ENCODE data around the gene KYAT1.
A peak's percentile ranks its signal among the peaks of the same experiment; 100 is the strongest.

The KYAT1 gene

GRCh38 chr9:128906741-128907140 lies 25.0 kb upstream of the KYAT1 start:
- DNase-seq: no peak

- DNase-seq: no peak
Observed at GRCh38 chr9:128905964-128906363, 24.2 kb upstream of the KYAT1 start.

- DNase-seq: peak; percentile 47
Observed at GRCh38 chr9:128903871-128904620, 22.3 kb upstream of the KYAT1 start.

GRCh38 chr9:128903079-128903461 lies 21.3 kb upstream of the KYAT1 start:
- no peak for DNase-seq

GRCh38 chr9:128902351-128903078 lies 20.8 kb upstream of the KYAT1 start:
- DNase-seq: peak; percentile 90

GRCh38 chr9:128901822-128902221 lies 20.1 kb upstream of the KYAT1 start:
- no peak for DNase-seq

- DNase-seq: no peak
Observed at GRCh38 chr9:128901379-128901778, 19.6 kb upstream of the KYAT1 start.

- DNase-seq: no peak
Observed at GRCh38 chr9:128899566-128900322, 18.0 kb upstream of the KYAT1 start.

GRCh38 chr9:128898845-128899565 lies 17.3 kb upstream of the KYAT1 start:
- DNase-seq: no peak

- no peak for DNase-seq
Observed at GRCh38 chr9:128898382-128898781, 16.6 kb upstream of the KYAT1 start.

- no peak for DNase-seq
Observed at GRCh38 chr9:128895556-128895955, 13.8 kb upstream of the KYAT1 start.

- no peak for DNase-seq
Observed at GRCh38 chr9:128894764-128895163, 13.0 kb upstream of the KYAT1 start.

- DNase-seq: no peak
Observed at GRCh38 chr9:128893354-128893753, 11.6 kb upstream of the KYAT1 start.

- no peak for DNase-seq
Observed at GRCh38 chr9:128892221-128892921, 10.6 kb upstream of the KYAT1 start.

- DNase-seq: no peak
Observed at GRCh38 chr9:128891321-128892220, 9.8 kb upstream of the KYAT1 start.

- no peak for DNase-seq
Observed at GRCh38 chr9:128887914-128888350, 6.2 kb upstream of the KYAT1 start.

GRCh38 chr9:128887049-128887448 lies 5.3 kb upstream of the KYAT1 start:
- no peak for DNase-seq

- no peak for DNase-seq
Observed at GRCh38 chr9:128886211-128886891, 4.6 kb upstream of the KYAT1 start.

GRCh38 chr9:128885798-128886197 lies 4.0 kb upstream of the KYAT1 start:
- DNase-seq: no peak

GRCh38 chr9:128885376-128885775 lies 3.6 kb upstream of the KYAT1 start:
- no peak for DNase-seq

- no peak for DNase-seq
Observed at GRCh38 chr9:128884164-128884563, 2.4 kb upstream of the KYAT1 start.
